Calu3 (cell line): Measurements from ENCODE around the gene SIPA1L3. TPM values are rescaled to one million over a fixed set of nuclear protein-coding genes. Genes with fewer than 3 reads are reported as not detected.
A peak's percentile ranks its signal among the peaks of the same experiment; 100 is the strongest.

Experiments
- BruUV-seq: library from RNA; stranded (reverse); fragments of 400-500 nt; replicated peaks from 2 replicates; lab custom pipeline; 2021; lab: Mats Ljungman, UMichigan
- CTCF ChIA-PET: fragments of 300-600 bp; sonication (Branson Sonifier 250); formaldehyde crosslinking; loops from one replicate; lab custom pipeline; 2022; ENCODE audit warnings: antibody characterized with exemption; lab: Charles Lee
- DNase-seq: peaks from one replicate; pipeline ENCODE4 v3.0.0; 2022
- H3K27ac Mint-ChIP-seq: one replicate; pipeline ENCODE4 v1.8.0; 2022; ENCODE audit warnings: mixed read lengths; ENCODE audit not compliant: unreplicated experiment
- H3K27me3 Mint-ChIP-seq: one replicate; pipeline ENCODE4 v1.8.0; 2022; ENCODE audit warnings: mixed read lengths; ENCODE audit not compliant: unreplicated experiment
- H3K36me3 Mint-ChIP-seq: one replicate; pipeline ENCODE4 v1.8.0; 2022; ENCODE audit warnings: mild to moderate bottlenecking, moderate library complexity, mixed read lengths; ENCODE audit not compliant: insufficient read depth, unreplicated experiment
- H3K4me1 Mint-ChIP-seq: one replicate; pipeline ENCODE4 v1.8.0; 2022; ENCODE audit warnings: mild to moderate bottlenecking, low read depth, mixed read lengths; ENCODE audit not compliant: unreplicated experiment
- H3K4me3 Mint-ChIP-seq: one replicate; pipeline ENCODE4 v1.8.0; 2022; ENCODE audit warnings: mild to moderate bottlenecking, low read depth, moderate library complexity, mixed read lengths; ENCODE audit not compliant: unreplicated experiment
- H3K9me3 Mint-ChIP-seq: one replicate; pipeline ENCODE4 v1.8.0; 2022; ENCODE audit warnings: low read depth, mixed read lengths; ENCODE audit not compliant: unreplicated experiment
- CTCF ChIP-seq: fragments of 200-600 bp; IDR thresholded peaks from one replicate; pipeline ENCODE4 v1.8.0; 2022; ENCODE audit warnings: antibody characterized with exemption; ENCODE audit not compliant: unreplicated experiment
- intact Hi-C: fragments of 100-400 bp; cut with micrococcal nuclease; formaldehyde crosslinking; loops from one replicate; pipeline ENCODE4 v1.10.0; 2022; ENCODE audit not compliant: unreplicated experiment
- total RNA-seq: library from RNA; stranded (reverse); gene quantifications from 2 replicates; pipeline ENCODE4 v1.2.3, GENCODE V29; 2022

The SIPA1L3 gene
- total RNA-seq, 1 experiment from 2014 or later = 127 TPM

- no TSS peak for BruUV-seq
- no peaks in the 10 kb centered on the region for H3K9me3 Mint-ChIP-seq
- H3K4me1 Mint-ChIP-seq = no peaks in the 10 kb centered on the region
- DNase-seq = no peak
- no peak for TF ChIP-seq CTCF
- CTCF ChIA-PET = interaction anchor here (0.7 to 1.7 kb wide), 7 partner anchors 10 to 970 kb away, joined by 3 to 9 read pairs (median 5); partner anchors contain the start of genes CATSPERG and PSMD8
- no peak overlapping the region for H3K4me3 Mint-ChIP-seq
- H3K27ac Mint-ChIP-seq = no peak overlapping the region
- intact Hi-C loops = loop anchor here (2.0 kb wide), 1 partner anchor 100 kb away; the partner anchor contains the start of gene CATSPERG
- H3K27me3 Mint-ChIP-seq = peaks cover 50% of the 10 kb centered on the region
- no peaks in the 10 kb centered on the region for H3K36me3 Mint-ChIP-seq
Observed at GRCh38 chr19:38234615-38235014, 327.6 kb downstream of the SIPA1L3 start.

GRCh38 chr19:38239816-38240215, 332.8 kb downstream of the SIPA1L3 start:
- Mint-ChIP-seq H3K9me3 (no peaks in the 10 kb centered on the region), H3K4me3 (no peak overlapping the region), H3K27me3 (peaks cover 34% of the 10 kb centered on the region), H3K27ac (no peak overlapping the region), H3K36me3 (peaks cover 8% of the 10 kb centered on the region), H3K4me1 (peaks cover 13% of the 10 kb centered on the region)
- intact Hi-C loops = no loop called here
- BruUV-seq = no TSS peak
- CTCF ChIA-PET = interaction anchor here (0.7 kb wide), 1 partner anchor 145 kb away, joined by 4 read pairs; no protein-coding TSS in a partner anchor
- no peak for DNase-seq
- TF ChIP-seq CTCF = no peak

- no TSS peak for BruUV-seq
- Mint-ChIP-seq H3K36me3 (peaks cover 8% of the 10 kb centered on the region), H3K4me3 (peak overlapping the region; percentile 59), H3K4me1 (peaks cover 17% of the 10 kb centered on the region), H3K27me3 (peaks cover 22% of the 10 kb centered on the region), H3K27ac (peak overlapping the region; percentile 24), H3K9me3 (no peaks in the 10 kb centered on the region)
- intact Hi-C loops = loop anchor here (1.0 kb wide), 1 partner anchor 92 kb away; the partner anchor contains the start of gene CATSPERG
- DNase-seq = no peak
- no peak for TF ChIP-seq CTCF
- CTCF ChIA-PET = interaction anchor here (0.7 to 1.6 kb wide), 9 partner anchors 10 to 160 kb away, joined by 3 to 22 read pairs (median 5); partner anchors contain the start of genes CATSPERG and FAM98C
Observed at GRCh38 chr19:38243279-38243673, 336.3 kb downstream of the SIPA1L3 start.

- Mint-ChIP-seq H3K9me3 (no peaks in the 10 kb centered on the region), H3K36me3 (peaks cover 8% of the 10 kb centered on the region), H3K27me3 (peaks cover 2% of the 10 kb centered on the region), H3K27ac (no peak overlapping the region), H3K4me1 (peaks cover 26% of the 10 kb centered on the region), H3K4me3 (no peak overlapping the region)
- no peak for TF ChIP-seq CTCF
- no TSS peak for BruUV-seq
- DNase-seq = no peak
- CTCF ChIA-PET = interaction anchor here (1.6 kb wide), 1 partner anchor 10 kb away, joined by 4 read pairs; the partner anchor contains the start of gene PPP1R14A
- intact Hi-C loops = no loop called here
Observed at GRCh38 chr19:38245826-38246498, 339.0 kb downstream of the SIPA1L3 start.
